ENCODE data around the gene HSPA1A. TPM values are rescaled to one million over a fixed set of nuclear protein-coding genes. Genes with fewer than 3 reads are reported as not detected.

Gene HSPA1A
- total RNA-seq: 60.4 and 107 TPM in 2 replicates

DNA sequence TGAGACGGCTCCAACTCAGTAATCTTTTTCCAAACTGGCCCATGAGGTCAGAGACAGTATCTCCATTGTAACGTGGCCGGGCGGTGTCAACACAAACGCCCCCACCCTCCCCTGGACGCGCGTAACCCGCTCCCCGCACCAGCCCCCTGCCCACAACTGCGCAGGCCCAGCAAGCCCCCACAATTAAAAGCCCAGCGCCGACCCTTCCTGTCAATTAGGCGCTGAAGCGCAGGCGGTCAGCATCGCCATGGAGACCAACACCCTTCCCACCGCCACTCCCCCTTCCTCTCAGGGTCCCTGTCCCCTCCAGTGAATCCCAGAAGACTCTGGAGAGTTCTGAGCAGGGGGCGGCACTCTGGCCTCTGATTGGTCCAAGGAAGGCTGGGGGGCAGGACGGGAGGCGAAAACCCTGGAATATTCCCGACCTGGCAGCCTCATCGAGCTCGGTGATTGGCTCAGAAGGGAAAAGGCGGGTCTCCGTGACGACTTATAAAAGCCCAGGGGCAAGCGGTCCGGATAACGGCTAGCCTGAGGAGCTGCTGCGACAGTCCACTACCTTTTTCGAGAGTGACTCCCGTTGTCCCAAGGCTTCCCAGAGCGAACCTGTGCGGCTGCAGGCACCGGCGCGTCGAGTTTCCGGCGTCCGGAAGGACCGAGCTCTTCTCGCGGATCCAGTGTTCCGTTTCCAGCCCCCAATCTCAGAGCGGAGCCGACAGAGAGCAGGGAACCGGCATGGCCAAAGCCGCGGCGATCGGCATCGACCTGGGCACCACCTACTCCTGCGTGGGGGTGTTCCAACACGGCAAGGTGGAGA is at the start of gene HSPA1A, which contains the start of gene HSPA1L:
Gene HSPA1A, plus strand, starts transcription at position 519 of the 814 bp plus-strand sequence. Its CDS starts 214 bp downstream, at position 733.
Gene HSPA1L, minus strand, starts transcription at position 259 of the 814 bp plus-strand sequence. CDS start 3,311 bp downstream, outside the sequence.

DNA sequence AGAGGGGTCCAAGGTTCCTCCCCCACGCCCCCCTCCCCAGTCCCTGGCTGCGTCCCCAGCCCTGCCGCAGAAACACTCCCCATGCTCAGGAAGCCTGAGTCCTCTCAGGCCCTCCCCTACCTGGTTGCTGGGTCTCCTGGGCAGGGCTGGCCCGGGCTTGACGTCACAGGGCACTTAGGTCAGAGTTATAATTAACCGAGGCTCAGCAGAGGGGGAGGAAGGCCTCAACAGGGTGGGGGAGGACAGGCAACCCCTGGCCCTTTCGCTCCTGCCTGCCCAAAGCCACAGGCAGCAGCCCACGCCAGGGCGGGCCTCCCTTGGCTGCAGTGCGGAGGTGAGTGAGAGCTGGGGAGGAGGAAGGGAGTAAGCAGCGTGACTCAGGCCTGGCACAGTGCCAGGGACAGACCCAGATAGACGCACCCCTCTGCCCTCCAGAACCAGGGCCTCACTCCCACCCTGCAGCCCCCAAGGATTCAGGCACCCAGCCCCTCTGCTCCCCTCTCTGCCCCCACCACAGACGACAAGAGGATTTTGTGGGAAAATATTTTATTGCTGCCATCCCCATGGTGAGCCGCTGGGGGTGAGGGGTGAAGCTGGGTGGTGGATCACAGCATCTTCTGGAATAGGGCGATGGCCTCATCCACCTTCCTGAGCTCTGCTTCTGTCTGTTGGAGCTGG is 38.2 kb upstream of the HSPA1A start, which contains the start of gene VWA7:
Gene VWA7, minus strand, starts transcription at position 340 of the 678 bp plus-strand sequence. CDS start 549 bp downstream, outside the sequence.

GRCh38 chr6:31795616-31796298 is 19.6 kb upstream of the HSPA1A start, which contains the start of gene VARS1:
Gene VARS1 (minus strand): TSS chr6:31795752. CDS start chr6:31795217, 535 bp downstream.

GRCh38 chr6:31806470-31807272 is 8.7 kb upstream of the HSPA1A start, which contains the start of gene LSM2:
Gene LSM2 (minus strand): TSS chr6:31806966. CDS start chr6:31806757, 209 bp downstream.

GRCh38 chr6:31827286-31828079 is 12.1 kb downstream of the HSPA1A start, which contains the start of gene HSPA1B:
Gene HSPA1B (plus strand): TSS chr6:31827738. CDS start chr6:31827951, 213 bp downstream.

GRCh38 chr6:31862344-31863235 is 47.2 kb downstream of the HSPA1A start, which contains the start of gene NEU1:
Gene NEU1 (minus strand): TSS chr6:31862821. CDS start chr6:31862776, 45 bp downstream.

Other genes with a start within 250 kb of the HSPA1A start
- not detected in 2 replicates for gene LTA, start 243.3 kb upstream of the HSPA1A start, total RNA-seq
- gene TNF, start 240.0 kb upstream of the HSPA1A start, total RNA-seq: not detected in 2 replicates
- gene LTB, start 233.1 kb upstream of the HSPA1A start, total RNA-seq: 0.25 TPM in 1 of 2 replicates, not detected in the other
- not detected in 2 replicates for gene LST1, start 229.3 kb upstream of the HSPA1A start, total RNA-seq
- not detected in 2 replicates for gene NCR3, start 222.5 kb upstream of the HSPA1A start, total RNA-seq
- gene AIF1, start 200.3 kb upstream of the HSPA1A start, total RNA-seq: not detected in 2 replicates
- gene PRRC2A, start 194.8 kb upstream of the HSPA1A start, total RNA-seq: 42.2 and 46.1 TPM in 2 replicates
- 122 and 128 TPM in 2 replicates for gene BAG6, start 162.9 kb upstream of the HSPA1A start, total RNA-seq
- gene APOM, start 159.6 kb upstream of the HSPA1A start, total RNA-seq: 0.89 and 1.2 TPM in 2 replicates
- 22.6 and 28.4 TPM in 2 replicates for gene C6orf47, start 154.8 kb upstream of the HSPA1A start, total RNA-seq
- gene GPANK1, start 150.5 kb upstream of the HSPA1A start, total RNA-seq: 13.0 and 18.5 TPM in 2 replicates
- 82.2 and 114 TPM in 2 replicates for gene CSNK2B, start 149.5 kb upstream of the HSPA1A start, total RNA-seq
- gene LY6G5B, start 145.6 kb upstream of the HSPA1A start, total RNA-seq: 3.0 and 3.4 TPM in 2 replicates
- 0.33 and 0.37 TPM in 2 replicates for gene LY6G5C, start 134.5 kb upstream of the HSPA1A start, total RNA-seq
- 42.8 and 50.0 TPM in 2 replicates for gene ABHD16A, start 112.2 kb upstream of the HSPA1A start, total RNA-seq
- not detected in 2 replicates for gene LY6G6F, start 108.7 kb upstream of the HSPA1A start, total RNA-seq
- not detected in 2 replicates for gene LY6G6D, start 100.2 kb upstream of the HSPA1A start, total RNA-seq
- not detected in 2 replicates for gene LY6G6C, start 93.8 kb upstream of the HSPA1A start, total RNA-seq
- not detected in 2 replicates for gene MPIG6B, start 92.2 kb upstream of the HSPA1A start, total RNA-seq
- gene DDAH2, start 86.2 kb upstream of the HSPA1A start, total RNA-seq: 39.3 and 81.0 TPM in 2 replicates
- gene CLIC1, start 79.0 kb upstream of the HSPA1A start, total RNA-seq: 791 and 1,362 TPM in 2 replicates
- 13.0 and 21.6 TPM in 2 replicates for gene MSH5, start 75.5 kb upstream of the HSPA1A start, total RNA-seq
- gene SAPCD1, start 52.9 kb upstream of the HSPA1A start, total RNA-seq: 1.00 and 1.2 TPM in 2 replicates
- 0.11 and 0.25 TPM in 2 replicates for gene VWA7, start 38.2 kb upstream of the HSPA1A start, total RNA-seq
- gene VARS1, start 19.8 kb upstream of the HSPA1A start, total RNA-seq: 68.7 and 88.5 TPM in 2 replicates
- gene LSM2, start 8.6 kb upstream of the HSPA1A start, total RNA-seq: 34.9 and 48.9 TPM in 2 replicates
- 0.89 and 1.7 TPM in 2 replicates for gene HSPA1L, start 260 bp upstream of the HSPA1A start, total RNA-seq
- 94.5 and 181 TPM in 2 replicates for gene HSPA1B, start 12.2 kb downstream of the HSPA1A start, total RNA-seq
- gene NEU1, start 47.3 kb downstream of the HSPA1A start, total RNA-seq: 72.7 and 128 TPM in 2 replicates
- gene SLC44A4, start 63.5 kb downstream of the HSPA1A start, total RNA-seq: 0.25 TPM in 1 of 2 replicates, not detected in the other
- gene EHMT2, start 82.2 kb downstream of the HSPA1A start, total RNA-seq: 74.0 and 94.5 TPM in 2 replicates
- 4.9 and 8.1 TPM in 2 replicates for gene ZBTB12, start 86.5 kb downstream of the HSPA1A start, total RNA-seq
- 0.77 and 2.0 TPM in 2 replicates for gene C2, start 112.2 kb downstream of the HSPA1A start, total RNA-seq
- gene CFB, start 130.6 kb downstream of the HSPA1A start, total RNA-seq: 2.3 and 5.6 TPM in 2 replicates
- 121 and 171 TPM in 2 replicates for gene NELFE, start 143.4 kb downstream of the HSPA1A start, total RNA-seq
- 50.1 and 53.1 TPM in 2 replicates for gene SKIC2, start 143.6 kb downstream of the HSPA1A start, total RNA-seq
- 14.1 and 17.1 TPM in 2 replicates for gene DXO, start 156.6 kb downstream of the HSPA1A start, total RNA-seq
- gene C4A, start 166.5 kb downstream of the HSPA1A start, total RNA-seq: 2.3 and 13.4 TPM in 2 replicates
- 2.0 and 6.0 TPM in 2 replicates for gene C4B, start 199.3 kb downstream of the HSPA1A start, total RNA-seq
- not detected in 2 replicates for gene CYP21A2, start 222.9 kb downstream of the HSPA1A start, total RNA-seq